Neural progenitor cell (in vitro differentiated cells): Measurements from ENCODE around the gene BRPF3. TPM values are rescaled to one million over a fixed set of nuclear protein-coding genes. Genes with fewer than 3 reads are reported as not detected.

Experiments
- DNase-seq: peaks from one replicate; pipeline ENCODE4 v3.0.0-alpha.2; 2016; ENCODE audit warnings: low spot score
- H2AFZ ChIP-seq: fragments of 200-600 bp; sonication (generic); replicated peaks from 2 replicates; pipeline ENCODE4 v1.6.1; 2016; ENCODE audit warnings: antibody characterized with exemption
- H3F3A ChIP-seq: fragments of 200-600 bp; sonication (generic); 2 replicates; pipeline ENCODE4 v1.6.1; 2016; ENCODE audit warnings: antibody characterized with exemption, low read depth
- H3K27ac ChIP-seq: fragments of 200-600 bp; sonication (generic); 2 replicates; pipeline ENCODE4 v1.5.1; 2016; ENCODE audit warnings: mild to moderate bottlenecking
- H3K27me3 ChIP-seq: fragments of 200-600 bp; sonication (generic); 2 replicates; pipeline ENCODE4 v1.6.1; 2016; ENCODE audit warnings: mild to moderate bottlenecking, moderate library complexity
- H3K36me3 ChIP-seq: fragments of 200-600 bp; sonication (generic); 2 replicates; pipeline ENCODE4 v1.5.1; 2016
- H3K4me1 ChIP-seq: fragments of 200-600 bp; sonication (generic); 2 replicates; pipeline ENCODE4 v1.6.1; 2016; ENCODE audit warnings: mixed run types
- H3K4me2 ChIP-seq: fragments of 200-600 bp; sonication (generic); 2 replicates; pipeline ENCODE4 v1.6.1; 2016
- H3K4me3 ChIP-seq: fragments of 200-600 bp; sonication (generic); 2 replicates; pipeline ENCODE4 v1.5.1; 2016
- H3K79me2 ChIP-seq: fragments of 200-600 bp; sonication (generic); 2 replicates; pipeline ENCODE4 v1.6.1; 2016; ENCODE audit warnings: low read depth
- H3K9ac ChIP-seq: fragments of 200-600 bp; sonication (generic); 2 replicates; pipeline ENCODE4 v1.6.1; 2016
- H3K9me3 ChIP-seq: fragments of 200-600 bp; sonication (generic); 2 replicates; pipeline ENCODE4 v1.5.1; 2016; ENCODE audit warnings: low read depth
- H4K20me1 ChIP-seq: fragments of 200-600 bp; sonication (generic); 2 replicates; pipeline ENCODE4 v1.6.1; 2016; ENCODE audit warnings: low read depth
- H3K27ac Mint-ChIP-seq: 3 replicates; pipeline ENCODE4 v1.8.0; 2021; ENCODE audit warnings: mixed read lengths
- H3K27me3 Mint-ChIP-seq: 2 replicates; pipeline ENCODE4 v1.8.0; 2022; ENCODE audit warnings: low read depth, mild to moderate bottlenecking, inconsistent platforms, moderate library complexity, mixed read lengths; ENCODE audit not compliant: insufficient read depth
- H3K36me3 Mint-ChIP-seq: 3 replicates; pipeline ENCODE4 v1.8.0; 2021; ENCODE audit warnings: mixed read lengths
- H3K4me1 Mint-ChIP-seq: 3 replicates; pipeline ENCODE4 v1.8.0; 2021; ENCODE audit warnings: mixed read lengths
- H3K4me3 Mint-ChIP-seq: 3 replicates; pipeline ENCODE4 v1.8.0; 2021; ENCODE audit warnings: mild to moderate bottlenecking, moderate library complexity, mixed read lengths
- H3K9me3 Mint-ChIP-seq: 3 replicates; pipeline ENCODE4 v1.8.0; 2020; ENCODE audit warnings: mixed read lengths
- CTCF ChIP-seq: fragments of 200-600 bp; sonication (generic); IDR thresholded peaks from 2 replicates; pipeline ENCODE4 v1.5.1; 2017; ENCODE audit warnings: antibody characterized with exemption, mild to moderate bottlenecking
- EZH2 ChIP-seq: fragments of 200-600 bp; sonication (generic); IDR thresholded peaks from 2 replicates; pipeline ENCODE4 v1.6.1; 2017; ENCODE audit warnings: antibody characterized with exemption, mild to moderate bottlenecking, moderate library complexity
- EZH2phosphoT487 ChIP-seq: fragments of 200-600 bp; sonication (generic); IDR thresholded peaks from 2 replicates; pipeline ENCODE4 v1.6.1; 2017; ENCODE audit warnings: antibody characterized with exemption
- total RNA-seq: library from RNA; depleted of rRNA; stranded (reverse); fragments of >200 nt; gene quantifications from 2 replicates; pipeline ENCODE4 v1.2.3, GENCODE V29; 2015; ENCODE audit warnings: low replicate concordance

Gene BRPF3
- total RNA-seq, 1 donor from 2014 or later, result 14.1 TPM

DNA sequence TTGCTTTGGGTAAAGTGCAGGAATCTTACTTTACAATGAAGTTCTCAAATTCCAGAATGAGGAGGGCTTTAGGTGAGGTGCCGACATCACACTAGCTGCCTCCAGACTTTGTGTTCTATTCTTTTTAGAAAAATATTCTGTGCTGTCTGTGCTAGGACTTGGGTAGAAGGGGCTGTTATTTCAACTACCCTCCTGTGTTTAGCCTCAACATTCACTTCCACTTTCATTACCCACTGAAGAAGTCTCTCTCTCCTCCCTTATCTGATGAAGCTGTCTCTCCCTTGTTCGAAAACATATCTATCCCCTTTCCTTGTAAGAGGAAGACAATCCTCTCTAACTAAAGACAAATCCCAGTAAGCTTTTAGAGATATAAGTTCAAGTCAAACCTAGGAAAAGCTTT is 25.0 kb upstream of the BRPF3 start:
- Histone ChIP-seq H3F3A (no peaks in the 10 kb centered on the region), H2AFZ (no peak overlapping the region), H3K9me3 (no peaks in the 10 kb centered on the region), H3K4me2 (no peak overlapping the region), H3K4me3 (no peak overlapping the region), H3K9ac (no peak overlapping the region), H3K79me2 (no peaks in the 10 kb centered on the region), H3K27me3 (no peaks in the 10 kb centered on the region), H4K20me1 (no peaks in the 10 kb centered on the region), H3K27ac (no peak overlapping the region), H3K36me3 (no peaks in the 10 kb centered on the region), H3K4me1 (no peaks in the 10 kb centered on the region)
- H3K9me3 Mint-ChIP-seq, result no peaks in the 10 kb centered on the region
- no peak for TF ChIP-seq EZH2phosphoT487
- TF ChIP-seq EZH2, result no peak
- TF ChIP-seq CTCF, result no peak
- H3K27ac Mint-ChIP-seq, result no peak overlapping the region
- no peak overlapping the region for H3K4me3 Mint-ChIP-seq
- H3K4me1 Mint-ChIP-seq, result no peaks in the 10 kb centered on the region
- H3K27me3 Mint-ChIP-seq, result no peaks in the 10 kb centered on the region
- no peak for DNase-seq
- H3K36me3 Mint-ChIP-seq, result no peaks in the 10 kb centered on the region

GRCh38 chr6:36177166-36177565 is 19.4 kb upstream of the BRPF3 start:
- Mint-ChIP-seq H3K36me3 (peaks cover 7% of the 10 kb centered on the region), H3K4me3 (no peak overlapping the region), H3K4me1 (no peaks in the 10 kb centered on the region), H3K27ac (no peak overlapping the region), H3K9me3 (peaks cover 29% of the 10 kb centered on the region), H3K27me3 (no peaks in the 10 kb centered on the region)
- Histone ChIP-seq H3K4me3 (no peak overlapping the region), H3K4me1 (no peaks in the 10 kb centered on the region), H2AFZ (no peak overlapping the region), H3K9ac (no peak overlapping the region), H3K79me2 (no peaks in the 10 kb centered on the region), H3F3A (no peaks in the 10 kb centered on the region), H3K4me2 (no peak overlapping the region), H3K9me3 (peaks cover 8% of the 10 kb centered on the region), H4K20me1 (no peaks in the 10 kb centered on the region), H3K27me3 (no peaks in the 10 kb centered on the region), H3K27ac (no peak overlapping the region), H3K36me3 (no peaks in the 10 kb centered on the region)
- DNase-seq, result no peak
- TF ChIP-seq EZH2, result no peak
- no peak for TF ChIP-seq EZH2phosphoT487
- TF ChIP-seq CTCF, result no peak

- H3K27me3 Mint-ChIP-seq, result no peaks in the 10 kb centered on the region
- Histone ChIP-seq H3F3A (no peaks in the 10 kb centered on the region), H2AFZ (no peak overlapping the region), H3K27me3 (no peaks in the 10 kb centered on the region), H4K20me1 (no peaks in the 10 kb centered on the region), H3K27ac (no peak overlapping the region), H3K4me3 (no peak overlapping the region), H3K9ac (no peak overlapping the region), H3K4me1 (no peaks in the 10 kb centered on the region), H3K9me3 (peaks cover 8% of the 10 kb centered on the region), H3K4me2 (no peak overlapping the region), H3K36me3 (no peaks in the 10 kb centered on the region), H3K79me2 (no peaks in the 10 kb centered on the region)
- peaks cover 42% of the 10 kb centered on the region for H3K9me3 Mint-ChIP-seq
- TF ChIP-seq CTCF (no peak), EZH2 (no peak), EZH2phosphoT487 (no peak)
- DNase-seq, result no peak
- no peak overlapping the region for H3K27ac Mint-ChIP-seq
- no peak overlapping the region for H3K4me3 Mint-ChIP-seq
- no peaks in the 10 kb centered on the region for H3K4me1 Mint-ChIP-seq
- H3K36me3 Mint-ChIP-seq, result peaks cover 7% of the 10 kb centered on the region
Observed at GRCh38 chr6:36178544-36178943, 18.0 kb upstream of the BRPF3 start.
